RKO (cell line): Measurements from ENCODE around the gene CBARP.
A peak's percentile ranks its signal among the peaks of the same experiment; 100 is the strongest.

Source experiments
- DNase-seq: peaks from one replicate; pipeline ENCODE4 v3.0.0-alpha.2; 2016; ENCODE audit warnings: low spot score

The CBARP gene

GRCh38 chr19:1275260-1275975, 37.6 kb upstream of the CBARP start, which contains the start of gene FAM174C:
Gene FAM174C (plus strand): TSS chr19:1275530. CDS start chr19:1275550, 20 bp downstream.
- DNase-seq = peak; percentile 98

- DNase-seq = peak; percentile 61
These were observed 37.1 kb upstream of the CBARP start for GRCh38 chr19:1274852-1275259.

- peak; percentile 85 for DNase-seq
These were observed 36.5 kb upstream of the CBARP start for GRCh38 chr19:1274081-1274851.

- peak; percentile 76 for DNase-seq
These were observed 35.6 kb upstream of the CBARP start for GRCh38 chr19:1273263-1274041.

- DNase-seq = no peak
These were observed 34.8 kb upstream of the CBARP start for GRCh38 chr19:1272423-1273262.

GRCh38 chr19:1271528-1272422, 34.0 kb upstream of the CBARP start:
- DNase-seq = no peak

- DNase-seq = no peak
These were observed 33.2 kb upstream of the CBARP start for GRCh38 chr19:1270854-1271527.

GRCh38 chr19:1270213-1270853, 32.5 kb upstream of the CBARP start:
- DNase-seq = no peak

GRCh38 chr19:1269478-1270212, 31.8 kb upstream of the CBARP start:
- DNase-seq = peak; percentile 92

- peak; percentile 98 for DNase-seq
These were observed 31.3 kb upstream of the CBARP start, which contains the start of gene CIRBP for GRCh38 chr19:1269065-1269477. Gene CIRBP (plus strand): TSS chr19:1269332. CDS start chr19:1270934, 1,602 bp downstream.

- DNase-seq = no peak
These were observed 30.6 kb upstream of the CBARP start for GRCh38 chr19:1268226-1269064.

- DNase-seq = no peak
These were observed 29.8 kb upstream of the CBARP start for GRCh38 chr19:1267477-1268225.

GRCh38 chr19:1266916-1267476, 29.2 kb upstream of the CBARP start:
- peak; percentile 45 for DNase-seq

- peak; percentile 85 for DNase-seq
These were observed 28.5 kb upstream of the CBARP start for GRCh38 chr19:1266129-1266915.

- DNase-seq = peak; percentile 69
These were observed 27.9 kb upstream of the CBARP start for GRCh38 chr19:1265615-1266128.
